GM21528 (cell line): ENCODE measurements around the gene HSPA12A.

Experiments used
- ATAC-seq: cut with Tn5 transposase; IDR thresholded peaks from one replicate; pipeline ENCODE4 v1.9.1; 2021; ENCODE audit warnings: mild to moderate bottlenecking, moderate library complexity; ENCODE audit not compliant: unreplicated experiment, low FRiP score

Gene HSPA12A

GRCh38 chr10:116747325-116747724 is 5.0 kb upstream of the HSPA12A start:
- no peak for ATAC-seq

GRCh38 chr10:116744885-116745284 is 2.5 kb upstream of the HSPA12A start:
- ATAC-seq = no peak

- ATAC-seq = no peak
Measured at GRCh38 chr10:116744163-116744753, 1.9 kb upstream of the HSPA12A start.

- no peak for ATAC-seq
Measured at GRCh38 chr10:116743266-116744064, 1.1 kb upstream of the HSPA12A start.

GRCh38 chr10:116741391-116742351 is 695 bp downstream of the HSPA12A start:
- ATAC-seq = peak; percentile 5

- ATAC-seq = no peak
Measured at GRCh38 chr10:116740971-116741370, 1.4 kb downstream of the HSPA12A start.

GRCh38 chr10:116738339-116738738 is 4.0 kb downstream of the HSPA12A start:
- ATAC-seq = no peak

- ATAC-seq = no peak
Measured at GRCh38 chr10:116737627-116738327, 4.6 kb downstream of the HSPA12A start.

- no peak for ATAC-seq
Measured at GRCh38 chr10:116733566-116733965, 8.8 kb downstream of the HSPA12A start.

GRCh38 chr10:116732573-116732972 is 9.8 kb downstream of the HSPA12A start:
- ATAC-seq = no peak

- no peak for ATAC-seq
Measured at GRCh38 chr10:116730464-116731260, 11.7 kb downstream of the HSPA12A start.

- no peak for ATAC-seq
Measured at GRCh38 chr10:116729243-116729642, 13.1 kb downstream of the HSPA12A start.

GRCh38 chr10:116728526-116729096 is 13.8 kb downstream of the HSPA12A start:
- ATAC-seq = no peak

GRCh38 chr10:116723428-116724281 is 18.7 kb downstream of the HSPA12A start:
- no peak for ATAC-seq

GRCh38 chr10:116722736-116723427 is 19.5 kb downstream of the HSPA12A start:
- ATAC-seq = no peak

GRCh38 chr10:116721547-116722392 is 20.6 kb downstream of the HSPA12A start:
- ATAC-seq = no peak
